Mononuclear cell (primary cell): ENCODE data around the gene TRAF3. TPM values are rescaled to one million over a fixed set of nuclear protein-coding genes. Genes with fewer than 3 reads are reported as not detected.
A peak's percentile ranks its signal among the peaks of the same experiment; 100 is the strongest.
"Not testable (repeated sequence)": the region's sequence is repeated elsewhere in the genome, so short reads cannot be mapped to it uniquely, and the experiment has no call there.

Experiments used
- H3K27me3 ChIP-seq: 2 replicates; pipeline ENCODE4 v1.6.0; 2011; ENCODE audit warnings: low read length, control low read depth; ENCODE audit not compliant: insufficient read depth
- H3K4me1 ChIP-seq: 2 replicates; pipeline ENCODE4 v1.5.1; 2011; ENCODE audit warnings: mild to moderate bottlenecking, low read length, control low read depth; ENCODE audit not compliant: insufficient read depth
- H3K4me3 ChIP-seq: 2 replicates; pipeline ENCODE4 v1.5.1; 2011; ENCODE audit warnings: mild to moderate bottlenecking, low read length, moderate library complexity
- H3K9me3 ChIP-seq: 2 replicates; pipeline ENCODE4 v1.5.1; 2011; ENCODE audit warnings: low read depth, mild to moderate bottlenecking, control low read depth, low read length
- total RNA-seq: library from RNA; depleted of rRNA; stranded (reverse); fragments of >200 nt; gene quantifications from one replicate; pipeline ENCODE4 v1.2.3, GENCODE V29; 2012

The TRAF3 gene
- total RNA-seq, 1 donor = 42.4 TPM

- peaks cover 22% of the 10 kb centered on the region for H3K4me1 ChIP-seq
- H3K9me3 ChIP-seq, H3K4me3 ChIP-seq, H3K27me3 ChIP-seq: not testable (repeated sequence)
These were observed 11.5 kb upstream of the TRAF3 start for GRCh38 chr14:102765770-102766169.

DNA sequence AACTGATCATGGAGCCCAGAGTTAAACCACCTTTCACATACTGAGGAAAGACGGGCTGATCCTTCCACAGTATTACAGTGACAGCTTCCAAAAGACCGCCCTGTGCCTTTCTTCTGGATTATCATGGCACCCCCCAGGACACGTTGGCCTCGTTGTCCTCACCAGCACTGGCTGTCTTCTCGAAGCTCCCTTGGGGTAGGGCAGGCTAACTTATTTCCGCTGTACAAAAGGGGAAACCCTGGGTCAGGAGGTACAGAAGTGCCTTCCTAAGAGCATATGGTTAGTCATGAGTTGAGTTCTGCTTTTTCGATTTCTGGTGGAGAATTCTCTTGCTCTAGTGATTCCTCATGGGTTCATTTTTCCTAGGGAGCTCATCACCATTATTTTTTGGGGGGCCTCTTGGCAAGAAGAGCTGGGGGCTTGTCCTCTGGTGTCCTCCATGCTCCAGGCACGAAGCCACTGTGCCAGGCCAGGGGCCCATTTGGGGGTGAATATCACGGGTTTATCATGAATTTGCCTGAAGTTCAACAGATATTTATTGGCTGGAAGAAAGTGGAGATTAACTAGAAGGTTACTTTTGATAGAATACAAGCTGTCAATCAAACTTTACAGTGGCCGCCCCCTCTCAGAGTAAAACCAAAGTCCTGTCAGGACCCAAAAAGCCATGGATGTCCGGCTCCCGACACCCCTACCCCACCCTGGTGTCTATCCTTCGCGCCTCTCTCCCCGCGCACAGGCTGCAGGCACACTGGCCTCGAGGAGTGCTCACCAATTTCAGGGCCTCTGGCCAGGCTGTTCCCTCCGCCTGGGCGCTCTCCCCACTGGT is 8.8 kb upstream of the TRAF3 start:
- Histone ChIP-seq H3K9me3 (no peaks in the 10 kb centered on the region), H3K4me3 (no peak overlapping the region)

DNA sequence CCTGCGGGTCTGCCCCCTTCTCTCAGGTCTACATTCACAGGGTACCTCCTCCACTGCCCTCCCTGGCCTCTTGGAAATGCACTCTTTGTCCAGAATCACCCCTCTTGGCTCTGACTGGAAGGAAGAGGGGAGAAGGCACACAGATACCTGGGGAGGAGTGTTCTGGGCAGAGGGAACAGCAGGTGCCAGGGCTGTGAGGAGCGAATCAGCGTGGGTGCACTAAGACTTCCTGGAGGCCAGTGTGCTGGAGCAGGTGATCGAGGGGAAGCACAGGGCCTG is 8.3 kb upstream of the TRAF3 start:
- peaks cover 22% of the 10 kb centered on the region for H3K4me1 ChIP-seq
- no peaks in the 10 kb centered on the region for H3K27me3 ChIP-seq
- H3K9me3 ChIP-seq = no peaks in the 10 kb centered on the region
- no peak overlapping the region for H3K4me3 ChIP-seq

More for the DNA sequence above, 8.8 kb upstream of the TRAF3 start:
- Histone ChIP-seq H3K4me1 (peaks cover 22% of the 10 kb centered on the region), H3K27me3 (no peaks in the 10 kb centered on the region)

DNA sequence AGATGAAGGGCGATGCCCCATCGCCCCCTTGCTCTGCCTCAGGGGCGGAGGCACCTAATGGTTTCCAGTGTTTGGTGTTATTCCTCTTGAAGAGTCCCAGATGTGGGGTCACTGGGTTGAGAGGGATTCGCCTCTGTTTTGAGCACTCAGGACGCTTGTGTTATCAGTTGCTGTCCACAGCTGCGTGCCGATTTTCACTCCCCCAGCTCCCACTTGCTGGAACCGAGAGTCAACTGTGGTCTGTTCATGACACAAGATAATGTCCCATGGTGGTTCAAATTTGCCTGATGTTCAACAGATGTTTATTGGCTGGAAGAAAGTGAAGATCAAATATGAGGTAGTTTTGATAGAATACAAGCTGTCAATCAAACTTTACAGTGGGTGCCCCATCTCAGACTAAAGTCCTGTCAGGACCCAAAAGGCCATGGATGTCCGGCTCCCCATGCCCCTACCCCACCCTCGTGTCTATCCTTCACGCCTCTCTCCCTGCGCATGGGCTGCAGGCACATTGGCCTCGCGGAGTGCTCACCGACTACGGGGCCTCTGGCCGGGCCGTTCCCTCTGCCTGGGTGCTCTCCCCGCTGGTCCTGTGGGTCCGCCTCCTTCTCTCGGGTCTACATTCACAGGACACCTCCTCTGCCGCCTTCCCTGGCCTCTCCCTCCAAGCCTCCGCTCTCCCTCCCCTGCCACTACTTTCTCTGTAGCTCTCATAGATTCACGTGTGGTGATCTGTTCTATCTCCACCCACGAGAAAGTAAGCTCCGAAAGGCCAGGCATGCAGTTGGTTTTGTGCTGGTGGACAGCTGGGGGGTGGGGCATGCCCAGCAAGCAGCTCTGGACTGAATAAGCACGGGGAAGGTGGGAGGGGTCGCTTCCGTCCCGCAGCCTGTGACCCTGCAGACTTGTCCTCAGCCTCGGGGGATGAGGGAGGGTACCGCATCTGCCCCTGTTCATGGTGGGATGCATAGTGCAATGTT is 6.8 kb upstream of the TRAF3 start:
- no peaks in the 10 kb centered on the region for H3K9me3 ChIP-seq
- peaks cover 36% of the 10 kb centered on the region for H3K4me1 ChIP-seq
- no peak overlapping the region for H3K4me3 ChIP-seq
- H3K27me3 ChIP-seq = no peaks in the 10 kb centered on the region

DNA sequence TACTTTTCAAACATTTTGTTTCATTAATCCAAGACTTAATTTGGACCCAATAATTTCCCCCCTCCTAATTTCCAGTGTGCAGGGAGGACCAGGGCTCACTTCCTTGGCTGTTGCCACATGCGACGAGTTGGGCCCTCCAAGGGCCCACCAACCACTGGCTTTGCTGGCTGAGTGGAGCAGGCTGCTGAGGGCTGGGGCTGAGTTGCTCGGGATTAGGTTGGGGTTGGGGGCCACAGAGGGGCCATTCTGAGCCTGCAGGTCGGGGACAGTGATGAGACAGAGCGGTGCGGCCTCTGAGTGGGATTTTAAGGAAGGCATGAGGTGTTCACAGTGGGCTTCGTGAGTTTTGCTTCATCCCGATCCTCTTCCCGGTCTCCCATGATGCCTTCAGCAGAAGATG is 6.1 kb upstream of the TRAF3 start:
- H3K9me3 ChIP-seq = no peaks in the 10 kb centered on the region
- H3K4me1 ChIP-seq = peaks cover 43% of the 10 kb centered on the region
- no peak overlapping the region for H3K4me3 ChIP-seq
- no peaks in the 10 kb centered on the region for H3K27me3 ChIP-seq

GRCh38 chr14:102772781-102773570 is 4.3 kb upstream of the TRAF3 start:
- no peaks in the 10 kb centered on the region for H3K27me3 ChIP-seq
- H3K4me1 ChIP-seq = peaks cover 44% of the 10 kb centered on the region
- H3K4me3 ChIP-seq = no peak overlapping the region
- H3K9me3 ChIP-seq = no peaks in the 10 kb centered on the region

DNA sequence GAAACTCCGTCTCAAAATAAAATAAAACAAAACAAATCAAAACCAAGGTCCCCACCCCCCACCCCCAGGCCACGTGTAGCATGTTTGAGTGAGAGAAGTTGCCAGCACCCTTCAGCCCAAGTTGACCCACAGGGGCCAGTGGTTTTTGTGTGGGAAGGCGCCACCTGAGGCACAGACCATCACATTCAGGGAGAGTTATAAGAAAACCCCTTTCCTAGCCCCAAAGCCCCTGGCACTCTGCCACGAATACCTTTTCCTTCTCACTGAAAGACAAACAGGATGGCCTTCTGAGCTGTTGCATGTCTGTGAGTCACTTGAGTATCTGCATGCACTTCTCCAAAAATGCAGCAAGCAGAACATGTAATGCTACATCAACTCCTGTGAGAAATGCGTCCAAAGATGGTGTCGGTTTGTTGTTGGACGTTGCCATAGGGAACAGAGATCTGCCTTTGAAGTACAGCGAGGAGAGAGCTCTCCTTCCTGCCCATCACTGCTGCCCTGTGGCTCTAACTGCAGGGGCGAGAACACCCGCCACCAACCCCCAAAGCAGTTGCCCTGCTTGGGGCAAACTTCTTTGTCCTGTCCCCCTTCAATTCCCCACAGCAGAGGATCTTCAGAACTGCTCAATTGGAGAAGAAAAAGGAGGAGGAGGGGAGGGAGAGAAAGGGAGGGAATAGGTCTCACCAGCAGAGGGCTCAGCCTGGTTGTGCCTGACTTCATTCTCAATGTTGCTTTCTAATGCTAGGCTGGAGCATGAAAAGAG is 2.7 kb upstream of the TRAF3 start:
- no peak overlapping the region for H3K4me3 ChIP-seq
- no peaks in the 10 kb centered on the region for H3K9me3 ChIP-seq
- peaks cover 40% of the 10 kb centered on the region for H3K4me1 ChIP-seq
- H3K27me3 ChIP-seq = no peaks in the 10 kb centered on the region

GRCh38 chr14:102775855-102776760 is 1.1 kb upstream of the TRAF3 start:
- Histone ChIP-seq H3K27me3 (no peaks in the 10 kb centered on the region), H3K4me1 (peaks cover 55% of the 10 kb centered on the region), H3K9me3 (no peaks in the 10 kb centered on the region), H3K4me3 (no peak overlapping the region)

GRCh38 chr14:102777711-102778337 is 575 bp downstream of the TRAF3 start:
- peak overlapping the region; percentile 90 for H3K4me3 ChIP-seq
- no peaks in the 10 kb centered on the region for H3K9me3 ChIP-seq
- H3K27me3 ChIP-seq = no peaks in the 10 kb centered on the region
- H3K4me1 ChIP-seq = peaks cover 66% of the 10 kb centered on the region

DNA sequence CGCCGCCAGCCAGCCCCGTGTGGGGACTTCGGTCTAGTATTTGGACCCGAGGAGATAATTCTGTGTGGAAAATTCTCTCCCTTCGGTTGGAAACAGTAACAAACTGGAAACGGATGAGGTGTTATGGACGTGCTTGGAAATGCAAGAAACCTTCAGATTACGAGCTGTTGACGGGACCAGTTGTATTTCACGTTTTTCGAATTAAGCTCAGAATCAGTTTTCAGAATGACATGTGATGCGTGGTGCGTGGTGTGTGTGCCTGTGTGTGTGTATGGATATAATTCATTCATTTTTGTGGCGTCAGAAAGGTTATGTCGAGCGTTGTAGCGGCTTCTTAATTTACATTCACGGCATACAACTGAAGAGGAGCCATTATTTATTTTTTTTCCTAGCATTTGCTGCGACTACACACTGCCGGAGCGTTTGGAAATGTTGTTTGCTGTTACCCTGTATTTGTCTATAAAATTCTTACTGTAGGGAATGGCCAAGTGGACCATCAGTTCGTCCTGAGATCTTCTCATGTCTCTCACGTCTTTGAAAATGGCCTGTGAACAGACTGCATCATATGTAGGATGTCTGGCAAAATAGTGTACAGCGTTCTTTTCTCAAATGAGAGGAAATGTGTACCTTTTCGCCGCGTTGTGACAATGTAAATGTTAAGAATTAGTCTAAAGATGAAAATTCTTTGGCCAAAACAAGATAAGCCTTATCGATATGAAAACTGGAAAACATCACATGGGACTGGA is 1.3 kb downstream of the TRAF3 start:
- H3K9me3 ChIP-seq = no peaks in the 10 kb centered on the region
- H3K27me3 ChIP-seq = no peaks in the 10 kb centered on the region
- peaks cover 69% of the 10 kb centered on the region for H3K4me1 ChIP-seq
- H3K4me3 ChIP-seq = peak overlapping the region; percentile 90

DNA sequence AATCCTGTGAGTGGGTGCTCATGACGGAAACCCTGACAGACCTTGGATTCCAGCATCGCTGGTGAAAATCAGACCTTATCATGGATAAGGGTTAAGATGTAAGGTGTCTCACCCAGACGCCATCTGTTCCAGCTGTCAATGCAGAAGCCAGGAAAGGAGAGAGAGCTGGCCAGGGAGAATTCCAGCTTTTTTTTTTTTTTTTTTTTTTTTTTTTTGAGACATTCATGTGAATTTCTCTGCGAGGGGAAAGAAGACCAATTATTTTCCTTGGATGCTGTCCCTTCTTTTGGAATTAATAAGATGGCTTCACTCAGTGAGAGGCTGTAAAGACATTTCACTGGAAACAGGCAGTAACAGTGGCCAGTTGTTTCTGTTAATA is 1.8 kb downstream of the TRAF3 start:
- Histone ChIP-seq H3K9me3 (no peaks in the 10 kb centered on the region), H3K4me1 (peaks cover 71% of the 10 kb centered on the region), H3K27me3 (no peaks in the 10 kb centered on the region), H3K4me3 (peak overlapping the region; percentile 90)

- Histone ChIP-seq H3K27me3 (no peaks in the 10 kb centered on the region), H3K4me1 (peaks cover 70% of the 10 kb centered on the region), H3K9me3 (no peaks in the 10 kb centered on the region), H3K4me3 (no peak overlapping the region)
These were observed 2.5 kb downstream of the TRAF3 start for GRCh38 chr14:102779574-102780315.
